Lower leg skin (tissue), 4 donors: ENCODE measurements around the gene CENPS. TPM values are rescaled to one million over a fixed set of nuclear protein-coding genes. Genes with fewer than 3 reads are reported as not detected.

ENCODE experiments used
- DNase-seq, 2 donors: peaks; one replicate each; pipeline ENCODE4 v3.0.0-alpha.2; 2019; ENCODE audit warnings: low spot score in 2 of 2
- H3K4me3 ChIP-seq: fragments of 200-600 bp; sonication (generic); 2 replicates; pipeline ENCODE4 v1.5.1; 2017; ENCODE audit warnings: mild to moderate bottlenecking, low read depth; ENCODE audit not compliant: poor library complexity, severe bottlenecking
- POLR2A ChIP-seq, 2 donors: fragments of 450-650 bp; IDR thresholded peaks; one replicate each; pipeline ENCODE4 v1.6.1; 2016 to 2017; ENCODE audit warnings: antibody characterized with exemption in 2 of 2, mild to moderate bottlenecking in 1 of 2, moderate library complexity in 1 of 2
- WGBS, 2 donors: methylation state at CpG; one replicate each; pipeline ENCODE4 v1.1.5; 2018; 5-methylcytosine and 5-hydroxymethylcytosine counted together
- intact Hi-C: fragments of 100-400 bp; cut with DNase I; formaldehyde crosslinking; loops from one replicate; pipeline ENCODE4 v1.15.0; 2023; ENCODE audit warnings: low total_unique reads
- total RNA-seq, 4 donors: library from RNA; depleted of rRNA; stranded (reverse); fragments of >200 nt; gene quantifications; one replicate each; pipeline ENCODE4 v1.1.0, GENCODE V29; 2016
- TF ChIP-seq, protein P1 (sequence below), 3 donors: fragments of 450-650 bp; IDR thresholded peaks; one replicate each; pipeline ENCODE4 v1.5.1; 2016; ENCODE audit warnings: antibody characterized with exemption in 3 of 3, mild to moderate bottlenecking in 3 of 3, moderate library complexity in 2 of 3

Gene CENPS
- total RNA-seq, 4 donors from 2014 or later: 0.42 to 1.8 (median 0.97) TPM

DNA sequence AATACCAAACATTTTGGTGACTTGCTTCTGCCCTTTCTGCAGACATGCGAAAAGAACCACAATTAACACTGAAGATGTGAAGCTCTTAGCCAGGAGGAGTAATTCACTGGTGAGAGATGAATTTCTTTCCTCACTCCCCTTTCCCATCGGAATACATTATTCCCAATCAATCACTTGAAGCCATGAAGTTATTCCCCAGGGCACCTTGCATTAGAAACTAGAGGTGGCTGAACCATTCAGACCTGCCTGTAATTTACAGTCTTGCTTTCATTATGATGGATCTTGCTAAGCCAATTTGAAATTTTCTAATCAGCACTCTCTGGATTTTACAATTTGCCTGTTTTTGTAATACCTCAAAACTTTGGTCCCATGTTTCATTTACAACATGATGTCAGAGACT, 10.1 kb downstream of the CENPS start:
- no peak overlapping the region for H3K4me3 ChIP-seq
- DNase-seq: no peak
- no peak for TF ChIP-seq POLR2A (IDR thresholded peaks at IDR 0.05)
- TF ChIP-seq, protein P1, sequence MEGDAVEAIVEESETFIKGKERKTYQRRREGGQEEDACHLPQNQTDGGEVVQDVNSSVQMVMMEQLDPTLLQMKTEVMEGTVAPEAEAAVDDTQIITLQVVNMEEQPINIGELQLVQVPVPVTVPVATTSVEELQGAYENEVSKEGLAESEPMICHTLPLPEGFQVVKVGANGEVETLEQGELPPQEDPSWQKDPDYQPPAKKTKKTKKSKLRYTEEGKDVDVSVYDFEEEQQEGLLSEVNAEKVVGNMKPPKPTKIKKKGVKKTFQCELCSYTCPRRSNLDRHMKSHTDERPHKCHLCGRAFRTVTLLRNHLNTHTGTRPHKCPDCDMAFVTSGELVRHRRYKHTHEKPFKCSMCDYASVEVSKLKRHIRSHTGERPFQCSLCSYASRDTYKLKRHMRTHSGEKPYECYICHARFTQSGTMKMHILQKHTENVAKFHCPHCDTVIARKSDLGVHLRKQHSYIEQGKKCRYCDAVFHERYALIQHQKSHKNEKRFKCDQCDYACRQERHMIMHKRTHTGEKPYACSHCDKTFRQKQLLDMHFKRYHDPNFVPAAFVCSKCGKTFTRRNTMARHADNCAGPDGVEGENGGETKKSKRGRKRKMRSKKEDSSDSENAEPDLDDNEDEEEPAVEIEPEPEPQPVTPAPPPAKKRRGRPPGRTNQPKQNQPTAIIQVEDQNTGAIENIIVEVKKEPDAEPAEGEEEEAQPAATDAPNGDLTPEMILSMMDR (IDR thresholded peaks at IDR 0.05): no peak
- WGBS, 2 donors: 89 to 91% methylated on average over 2 of the region's 2 CpGs
- intact Hi-C loops: no loop called here

DNA sequence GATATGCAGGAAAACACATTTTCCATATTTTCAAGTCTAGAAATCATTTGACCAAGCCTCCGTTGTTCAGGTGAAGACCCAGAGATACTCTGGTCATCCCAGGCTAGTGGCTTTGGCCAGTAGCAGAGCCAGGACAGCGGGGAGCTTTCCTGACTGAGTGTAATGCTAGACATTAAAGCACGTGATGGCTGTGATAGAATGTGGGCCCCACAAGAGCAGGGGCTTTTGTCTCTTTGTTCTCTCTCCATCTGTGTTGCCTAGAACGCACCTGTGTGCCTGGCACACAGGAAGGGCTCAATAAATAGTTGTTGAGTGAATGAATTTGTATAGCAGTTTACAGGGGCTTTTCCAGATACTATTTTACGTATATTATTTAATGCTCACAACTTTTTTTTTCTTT, 10.6 kb downstream of the CENPS start:
- intact Hi-C loops: no loop called here
- whole genome bisulfite sequencing, 2 donors: 93 to 96% methylated on average over 5 of the region's 5 CpGs
- TF ChIP-seq POLR2A (IDR thresholded peaks at IDR 0.05): no peak
- TF ChIP-seq, protein P1 (IDR thresholded peaks at IDR 0.05): no peak
- DNase-seq: no peak
- H3K4me3 ChIP-seq: no peak overlapping the region

DNA sequence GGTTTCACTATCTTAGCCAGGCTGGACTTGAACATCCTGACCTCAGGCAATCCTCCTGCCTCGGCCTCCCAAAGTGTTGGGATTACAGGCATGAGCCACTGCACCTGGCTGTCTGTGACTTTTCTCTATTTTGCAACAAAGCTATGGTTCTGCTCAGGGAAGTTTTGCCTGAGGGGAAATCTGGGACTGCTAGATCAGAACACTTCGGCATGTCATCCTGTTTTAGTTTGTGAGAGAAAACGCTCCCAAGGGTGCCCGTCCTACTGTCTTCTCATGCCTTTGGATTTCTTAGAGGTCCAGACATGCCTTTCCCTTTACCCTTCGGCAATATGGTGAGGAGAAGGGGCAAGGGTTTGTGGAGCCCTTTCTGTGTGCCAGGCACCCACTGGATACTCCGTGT, 14.0 kb downstream of the CENPS start:
- WGBS, 2 donors: 72 to 82% methylated on average over 6 of the region's 6 CpGs

DNA sequence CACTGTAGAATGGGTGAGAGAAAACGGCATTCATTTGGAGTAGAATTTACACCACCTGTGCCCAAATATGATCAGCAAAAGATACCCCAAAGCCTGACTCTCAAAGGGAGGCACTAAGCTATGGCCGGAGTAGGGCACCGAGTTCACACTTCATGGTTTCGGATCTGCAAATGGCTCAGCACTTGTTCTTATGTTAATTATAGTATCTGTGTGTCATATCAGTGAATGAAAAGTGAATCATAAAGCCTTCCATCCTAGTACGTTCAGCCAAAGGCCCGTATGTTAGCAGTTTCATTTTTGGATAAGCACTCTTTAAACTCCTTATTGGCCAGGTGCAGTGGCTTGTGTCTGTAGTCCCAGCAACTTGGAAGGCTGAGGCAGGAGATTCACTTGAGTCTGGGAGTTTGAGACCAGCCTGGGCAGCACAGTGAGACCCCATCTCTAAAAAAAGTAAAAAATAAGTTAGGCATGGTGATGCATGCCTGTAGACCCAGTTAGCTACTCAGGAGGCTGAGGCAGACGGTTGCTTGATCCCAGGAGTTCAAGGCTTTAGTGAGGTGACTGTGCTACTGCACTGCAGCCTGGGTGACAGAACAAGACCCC, 14.7 kb downstream of the CENPS start:
- 66 to 73% methylated on average over 7 of the region's 7 CpGs for WGBS, 2 donors
- no peak for TF ChIP-seq POLR2A (IDR thresholded peaks at IDR 0.05)
- TF ChIP-seq, protein P1 (IDR thresholded peaks at IDR 0.05): no peak

More for the DNA sequence above, 14.0 kb downstream of the CENPS start:
- intact Hi-C loops: no loop called here
- no peak for DNase-seq
- no peak for TF ChIP-seq POLR2A (IDR thresholded peaks at IDR 0.05)
- TF ChIP-seq, protein P1 (IDR thresholded peaks at IDR 0.05): no peak
- H3K4me3 ChIP-seq: no peak overlapping the region

DNA sequence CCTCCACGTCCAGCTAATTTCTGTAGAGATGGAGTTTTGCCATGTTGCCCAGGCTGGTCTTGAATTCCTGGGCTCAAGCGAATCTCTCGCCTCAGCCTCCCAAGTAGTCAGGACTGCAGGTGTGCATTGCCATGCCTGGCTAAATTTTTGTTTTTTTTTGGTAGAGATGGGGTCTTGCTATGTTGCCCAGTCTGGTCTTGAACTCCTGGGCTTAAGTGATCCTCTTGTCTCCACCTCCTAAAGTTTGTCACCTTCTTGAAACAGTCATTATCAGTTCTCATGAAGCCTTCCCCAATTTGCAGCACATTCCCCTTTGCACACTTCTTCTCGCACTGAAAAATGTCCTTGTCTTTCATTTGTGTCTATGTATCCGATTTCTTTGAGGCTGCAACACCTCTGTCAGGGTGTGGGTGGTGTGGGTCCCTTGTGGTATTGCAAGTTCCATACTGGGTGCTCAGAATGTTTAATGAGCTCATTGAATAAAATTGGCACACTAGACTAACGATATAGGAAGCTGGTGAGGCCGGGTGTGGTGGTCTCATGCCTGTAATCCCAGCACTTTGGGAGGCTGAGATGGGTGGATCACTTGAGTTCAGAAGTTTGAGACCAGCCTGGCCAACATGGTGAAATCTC, 16.7 kb downstream of the CENPS start:
- TF ChIP-seq, protein P1 (IDR thresholded peaks at IDR 0.05): no peak
- WGBS, 2 donors: 97% methylated on average over 7 of the region's 7 CpGs
- intact Hi-C loops: no loop called here
- no peak for DNase-seq
- no peak overlapping the region for H3K4me3 ChIP-seq

More for the DNA sequence above, 14.7 kb downstream of the CENPS start:
- intact Hi-C loops: no loop called here
- DNase-seq: no peak
- H3K4me3 ChIP-seq: no peak overlapping the region
